ENCODE results near the gene NANOS3. TPM values are rescaled to one million over a fixed set of nuclear protein-coding genes. Genes with fewer than 3 reads are reported as not detected.

The NANOS3 gene
- total RNA-seq, 1 experiment from 2014 or later, result not detected

GRCh38 chr19:13870873-13871272 lies 6.1 kb upstream of the NANOS3 start:
- Histone ChIP-seq H4K20me1 (ENCODE audit: insufficient read depth) (no peaks in the 10 kb centered on the region), H3K36me3 (ENCODE audit: control insufficient read depth in 1 of 2, insufficient read depth in 2 of 2, low read length in 2 of 2) (no peaks in the 10 kb centered on the region), H3K27ac (ENCODE audit: low read depth, low read length) (no peak overlapping the region), H3K9ac (ENCODE audit: low read length) (no peak overlapping the region), H3K4me2 (ENCODE audit: low read length) (no peak overlapping the region), H3K4me1 (ENCODE audit: control insufficient read depth in 1 of 2, insufficient read depth in 2 of 2, low read length in 2 of 2) (peaks cover 21 to 34% of the 10 kb centered on the region in 2 experiments), H3K27me3 (ENCODE audit: insufficient read depth, low read length) (no peaks in the 10 kb centered on the region), H3K79me2 (ENCODE audit: insufficient read depth, low read length) (no peaks in the 10 kb centered on the region), H3K9me3 (ENCODE audit: control insufficient read depth in 1 of 2, insufficient read depth in 1 of 2, low read depth in 1 of 2, low read length in 2 of 2) (no peaks in the 10 kb centered on the region), H3K9me2 (ENCODE audit: insufficient read depth) (no peaks in the 10 kb centered on the region), H2AFZ (ENCODE audit: low read depth, low read length, poor library complexity, severe bottlenecking) (no peak overlapping the region), H3K4me3 (replicated peaks in 1 of 2; ENCODE audit: low read depth in 1 of 2, low read length in 2 of 2) (no peak overlapping the region)
- RAD21 ChIA-PET (ENCODE audit: low non-redundant PET in 1 of 2, low total read pairs in 2 of 2, uncharacterized antibody in 2 of 2, unreplicated experiment in 2 of 2), result interaction anchor here in 1 of 2 experiments (0.6 kb wide), 1 partner anchor 8 kb away, joined by 3 read pairs; no protein-coding TSS in a partner anchor
- DNase-seq (ENCODE audit: low read depth, low spot score) (no peak), ATAC-seq (no peak)
- no TSS peak for BruUV-seq (replicated peaks)
- TF ChIP-seq SP1 (IDR thresholded peaks at IDR 0.05; ENCODE audit: low read depth), result no peak
- POLR2A ChIA-PET, result no interaction called here
- intact Hi-C loops (cut with micrococcal nuclease), result no loop called here
- CTCF ChIA-PET, result interaction anchor here (2.1 to 2.7 kb wide), 2 partner anchors 8 to 189 kb away, joined by 4 to 17 read pairs; no protein-coding TSS in a partner anchor

- no peaks in the 10 kb centered on the region for H4K20me1 ChIP-seq (ENCODE audit: insufficient read depth)
- H3K9ac ChIP-seq (ENCODE audit: low read length), result peak overlapping the region; percentile 62
- DNase-seq (ENCODE audit: low read depth, low spot score) (no peak), ATAC-seq (0 out of 2 replicates have a peak, but pooled peaks have one; percentile 1)
- peak overlapping the region; percentile 45 to 58 for H3K4me3 ChIP-seq (replicated peaks in 1 of 2; ENCODE audit: low read depth in 1 of 2, low read length in 2 of 2)
- ChIA-PET RAD21 (ENCODE audit: low non-redundant PET in 1 of 2, low total read pairs in 2 of 2, uncharacterized antibody in 2 of 2, unreplicated experiment in 2 of 2) (interaction anchor here (0.6 to 0.7 kb wide), 6 partner anchors 14 to 397 kb away, joined by 3 to 7 read pairs (median 4); no protein-coding TSS in a partner anchor), POLR2A (interaction anchor here (0.6 to 1.3 kb wide), 9 partner anchors 14 to 1350 kb away, joined by 3 to 8 read pairs (median 6); partner anchors contain the start of gene ZSWIM4), CTCF (interaction anchor here (1.7 to 2.7 kb wide), 4 partner anchors 9 to 201 kb away, joined by 4 to 17 read pairs (median 9); no protein-coding TSS in a partner anchor)
- H3K9me3 ChIP-seq (ENCODE audit: control insufficient read depth in 1 of 2, insufficient read depth in 1 of 2, low read depth in 1 of 2, low read length in 2 of 2), result no peaks in the 10 kb centered on the region
- no TSS peak for BruUV-seq (replicated peaks)
- intact Hi-C loops (cut with micrococcal nuclease), result no loop called here
- no peaks in the 10 kb centered on the region for H3K9me2 ChIP-seq (ENCODE audit: insufficient read depth)
- H3K4me2 ChIP-seq (ENCODE audit: low read length), result peak overlapping the region; percentile 87
- H3K36me3 ChIP-seq (ENCODE audit: control insufficient read depth in 1 of 2, insufficient read depth in 2 of 2, low read length in 2 of 2), result no peaks in the 10 kb centered on the region
- no peaks in the 10 kb centered on the region for H3K27me3 ChIP-seq (ENCODE audit: insufficient read depth, low read length)
- peak overlapping the region; percentile 77 for H2AFZ ChIP-seq (ENCODE audit: low read depth, low read length, poor library complexity, severe bottlenecking)
- H3K79me2 ChIP-seq (ENCODE audit: insufficient read depth, low read length), result no peaks in the 10 kb centered on the region
- peaks cover 19 to 26% of the 10 kb centered on the region in 2 experiments for H3K4me1 ChIP-seq (ENCODE audit: control insufficient read depth in 1 of 2, insufficient read depth in 2 of 2, low read length in 2 of 2)
- H3K27ac ChIP-seq (ENCODE audit: low read depth, low read length), result no peak overlapping the region; the same call in 1 of the 2 replicates
- no peak for TF ChIP-seq FOSL1 (IDR thresholded peaks at IDR 0.05; ENCODE audit: low read depth)
- TF ChIP-seq CEBPB (IDR thresholded peaks at IDR 0.05; ENCODE audit: low read depth), result no peak
- no peak for TF ChIP-seq RAD21 (IDR thresholded peaks at IDR 0.05; ENCODE audit: low read depth)
- TF ChIP-seq YY1 (IDR thresholded peaks at IDR 0.05; ENCODE audit: extremely low read depth, insufficient replicate concordance, low read depth, low read length), result no peak
- no peak for TF ChIP-seq CTCF (IDR thresholded peaks at IDR 0.05 in 2 of 3, conservative IDR thresholded peaks at IDR 0.05 in 1 of 3; ENCODE audit: borderline replicate concordance in 1 of 3, insufficient read depth in 1 of 3, low read depth in 2 of 3, low read length in 2 of 3)
- TF ChIP-seq SRF (IDR thresholded peaks at IDR 0.05; ENCODE audit: low read depth), result no peak
- no peak for TF ChIP-seq ELF1 (IDR thresholded peaks at IDR 0.05; ENCODE audit: borderline replicate concordance, low read depth)
- no peak for TF ChIP-seq SP1 (IDR thresholded peaks at IDR 0.05; ENCODE audit: low read depth)
- TF ChIP-seq TCF7L2 (IDR thresholded peaks at IDR 0.05; ENCODE audit: borderline replicate concordance, extremely low read depth, insufficient read depth, insufficient read length), result no peak
- no peak for TF ChIP-seq POLR2AphosphoS5 (IDR thresholded peaks at IDR 0.05; ENCODE audit: low read depth, low read length)
- TF ChIP-seq REST (IDR thresholded peaks at IDR 0.05; ENCODE audit: low read depth), result no peak
Observed at GRCh38 chr19:13872339-13872694, 4.6 kb upstream of the NANOS3 start.
